ENCODE data around the gene GOLIM4.
"Not testable (repeated sequence)": the region's sequence is repeated elsewhere in the genome, so short reads cannot be mapped to it uniquely, and the experiment has no call there.

The GOLIM4 gene

DNA sequence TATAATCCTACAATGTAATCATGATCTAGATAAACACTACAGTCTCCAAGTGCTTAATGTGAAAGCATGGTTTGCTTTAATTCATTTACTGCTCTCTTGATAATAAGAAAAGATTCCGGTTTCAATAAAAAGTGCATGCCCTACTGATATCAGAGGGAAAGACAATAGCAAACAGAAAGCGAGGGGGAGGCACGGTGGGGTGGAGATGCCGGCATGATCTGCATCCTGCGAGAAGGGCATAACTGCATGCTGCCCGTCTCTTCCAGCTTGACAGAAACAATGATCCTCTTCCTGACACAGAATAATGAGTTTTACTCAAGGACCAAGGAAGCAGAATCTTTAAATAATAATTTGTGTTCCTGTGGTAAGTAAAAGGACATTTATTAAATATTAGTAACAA lies 51.7 kb downstream of the GOLIM4 start:
- no peak for DNase-seq

- peak; percentile 37 for DNase-seq
Measured at GRCh38 chr3:168040607-168041208, 55.0 kb downstream of the GOLIM4 start.

GRCh38 chr3:168037020-168037419 lies 58.7 kb downstream of the GOLIM4 start:
- DNase-seq = no peak

DNA sequence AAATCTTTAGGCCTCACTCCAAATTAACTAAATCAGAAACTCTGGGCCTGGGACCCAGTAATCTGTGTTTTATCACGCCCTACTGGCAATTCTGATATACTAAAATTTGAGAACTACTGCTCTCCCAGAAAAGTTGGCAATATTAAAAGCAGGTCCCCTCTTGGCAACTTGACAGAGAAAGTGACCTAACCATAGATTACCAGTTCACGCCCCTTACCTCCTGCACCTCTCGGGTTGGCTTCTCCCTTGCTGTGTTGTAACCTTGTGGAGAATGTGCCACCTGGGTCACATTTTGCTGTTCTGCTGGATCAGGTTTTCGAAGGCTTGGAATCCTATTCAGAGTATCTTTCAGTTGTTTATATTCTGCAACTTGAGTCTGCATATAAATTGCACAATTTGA lies 59.1 kb downstream of the GOLIM4 start:
- no peak for DNase-seq

DNA sequence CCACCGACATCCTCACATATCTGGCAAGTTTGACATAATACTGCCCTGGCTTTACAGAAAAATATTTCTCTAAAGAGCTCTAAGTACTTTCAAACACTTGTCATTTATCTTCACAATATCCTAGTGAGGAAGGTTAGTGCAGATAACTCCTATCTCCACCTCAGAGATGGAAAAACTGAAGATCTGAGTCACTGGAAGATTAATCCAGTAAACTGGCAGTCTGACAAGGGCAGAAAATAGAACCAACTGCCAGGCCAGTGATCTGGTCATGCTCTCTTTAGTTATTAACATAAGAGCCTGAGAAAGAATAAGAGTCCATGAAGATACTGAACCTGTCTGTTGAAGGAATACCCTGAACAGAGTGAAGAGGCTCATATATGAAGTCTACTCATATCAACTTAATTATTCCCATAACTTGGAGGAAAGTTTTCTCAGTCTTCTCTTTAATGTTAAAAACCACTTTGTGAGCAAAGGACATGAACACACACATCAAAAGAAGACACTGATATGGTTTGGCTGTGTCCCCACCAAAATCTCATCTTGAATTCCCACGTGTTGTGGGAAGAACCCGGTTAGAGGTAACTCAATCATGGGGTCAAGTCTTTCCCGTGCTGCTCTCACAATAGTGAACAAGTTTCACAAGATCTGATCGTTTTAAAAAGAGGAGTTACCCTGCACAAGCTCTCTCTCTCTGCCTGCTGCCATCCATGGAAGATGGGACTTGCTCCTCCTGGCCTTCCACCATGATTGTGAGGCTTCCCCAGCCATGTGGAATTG lies 61.4 kb downstream of the GOLIM4 start:
- DNase-seq = peak; percentile 35

DNA sequence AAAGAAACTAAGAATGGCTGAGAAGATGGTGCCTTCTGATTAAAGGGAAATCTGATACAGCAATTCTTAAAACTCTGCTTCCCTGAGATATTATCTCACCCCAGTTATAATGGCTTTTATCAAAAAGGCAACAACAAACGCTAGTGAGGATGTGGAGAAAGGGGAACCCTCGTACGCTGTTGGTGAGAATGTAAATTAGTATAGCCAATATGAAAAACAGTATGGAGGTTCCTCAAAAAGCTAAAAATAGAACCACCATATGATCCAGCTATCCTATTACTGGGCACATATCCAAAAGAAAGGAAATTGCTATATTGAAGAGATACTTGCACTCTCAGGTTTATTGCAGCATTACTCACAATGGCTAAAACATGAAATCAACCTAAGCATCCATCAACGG lies 65.1 kb downstream of the GOLIM4 start:
- DNase-seq = no peak

GRCh38 chr3:168029705-168030104 lies 66.0 kb downstream of the GOLIM4 start:
- DNase-seq = no peak

DNA sequence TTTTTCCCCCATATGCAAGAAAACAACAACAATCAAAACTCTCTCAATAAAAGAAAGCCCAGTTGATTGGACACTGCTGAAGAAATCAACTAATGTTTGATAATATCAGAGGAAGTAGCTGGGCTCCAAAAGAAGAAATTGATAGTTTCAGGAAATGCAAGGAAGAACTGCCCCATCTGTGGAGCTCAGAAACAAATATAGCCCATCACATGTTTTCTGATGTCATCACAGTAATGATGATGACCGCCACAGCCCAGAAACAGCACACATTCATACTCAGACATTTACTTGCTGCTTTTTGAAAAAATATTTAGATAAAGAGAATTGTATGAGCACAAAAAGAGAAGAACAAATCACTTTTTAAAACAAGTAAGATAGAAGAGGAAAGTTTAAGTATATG lies 67.6 kb downstream of the GOLIM4 start:
- no peak for DNase-seq

GRCh38 chr3:168026764-168027163 lies 69.0 kb downstream of the GOLIM4 start:
- no peak for DNase-seq

- DNase-seq = peak; percentile 2
Measured at GRCh38 chr3:168025076-168025475, 70.6 kb downstream of the GOLIM4 start.

DNA sequence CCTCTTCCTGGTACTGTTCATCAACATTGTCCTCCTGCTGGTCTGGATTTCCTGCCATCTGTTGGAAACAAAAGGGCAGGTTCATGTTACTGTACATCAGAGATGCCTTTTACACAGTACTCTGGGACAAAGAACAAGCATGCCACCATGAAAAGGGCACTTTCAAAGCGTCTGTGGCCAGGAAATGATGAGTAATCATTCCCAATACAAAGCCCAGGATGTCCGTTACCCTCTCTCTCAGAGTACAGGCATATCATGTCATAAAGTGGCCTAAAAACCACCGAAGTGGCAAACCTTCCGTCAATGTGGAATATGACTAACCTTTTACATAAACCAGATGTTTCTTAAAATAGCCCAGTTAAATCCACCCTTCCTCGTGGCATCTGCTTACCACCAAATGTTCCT lies 71.2 kb downstream of the GOLIM4 start:
- DNase-seq = peak; percentile 78

DNA sequence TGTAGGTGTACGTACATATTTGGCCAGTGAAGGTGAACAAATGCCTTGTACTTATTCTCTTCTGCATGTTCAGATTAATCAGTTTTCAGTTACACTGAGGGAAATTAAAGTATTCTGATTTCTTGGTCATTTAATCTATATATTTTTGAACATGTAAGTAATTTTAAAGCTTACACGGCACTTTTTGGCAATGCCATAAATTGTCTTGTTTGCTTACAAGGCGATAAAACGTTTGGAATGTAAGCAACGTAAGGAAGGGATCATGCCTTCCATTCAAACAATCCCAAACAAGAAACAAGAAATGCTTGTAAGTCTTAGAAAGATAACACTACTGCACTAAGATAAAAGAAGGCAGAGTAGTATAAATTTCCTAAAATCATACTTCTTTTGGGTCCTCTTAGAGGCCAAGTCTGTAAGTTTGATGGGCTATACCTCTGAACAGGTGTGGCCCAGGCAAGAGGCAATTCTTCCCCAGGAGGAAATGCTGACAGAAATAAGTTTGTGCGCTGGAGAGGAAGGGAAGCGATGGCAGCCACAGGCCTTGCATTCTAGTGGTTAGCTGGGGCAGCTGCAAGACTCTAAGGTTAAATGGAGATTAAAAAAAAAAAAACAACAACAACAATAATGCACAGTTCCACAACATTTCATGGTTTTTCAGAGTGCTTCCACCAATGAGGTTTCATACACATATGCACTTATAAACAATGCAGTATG lies 73.8 kb downstream of the GOLIM4 start:
- DNase-seq = no peak

- DNase-seq = not testable (repeated sequence)
Measured at GRCh38 chr3:168011280-168011679, 84.4 kb downstream of the GOLIM4 start.

DNA sequence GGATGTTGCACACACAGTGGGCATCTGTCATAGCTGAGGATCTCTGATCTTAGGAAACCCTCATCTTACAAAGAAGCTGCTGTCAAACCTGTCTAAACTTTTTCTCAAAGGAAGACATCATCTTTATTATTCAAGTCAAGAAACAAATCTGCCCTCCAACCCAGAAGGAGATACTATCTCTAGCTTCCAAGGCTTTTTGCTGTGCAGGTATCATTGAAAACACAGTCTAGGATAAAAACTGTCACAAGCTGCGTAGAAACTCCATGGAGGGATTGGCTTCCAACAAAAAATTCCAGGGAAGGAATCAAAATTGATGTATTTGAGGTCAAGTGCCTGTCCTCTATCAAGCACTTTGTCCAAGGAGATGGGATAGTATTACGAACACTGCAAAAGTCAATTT lies 89.1 kb downstream of the GOLIM4 start:
- no peak for DNase-seq

DNA sequence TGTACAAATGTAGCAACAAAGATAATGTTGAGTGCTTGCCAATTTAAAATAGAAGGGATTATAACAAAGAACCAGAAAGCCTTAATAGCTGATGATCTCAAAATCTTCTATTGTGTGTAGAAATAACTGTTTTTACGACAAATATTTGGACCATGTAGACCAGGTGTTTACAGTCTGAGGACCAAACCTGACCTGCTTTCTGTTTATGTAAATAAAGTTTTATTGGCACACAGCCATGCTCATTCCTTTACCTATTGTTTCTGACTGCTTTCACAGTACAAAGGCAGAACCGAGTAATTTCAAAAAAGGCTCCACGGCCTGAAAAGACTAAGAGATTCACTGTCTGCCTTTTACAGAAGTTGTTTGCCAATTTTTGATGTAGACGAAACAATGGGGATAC lies 91.8 kb downstream of the GOLIM4 start:
- no peak for DNase-seq

DNA sequence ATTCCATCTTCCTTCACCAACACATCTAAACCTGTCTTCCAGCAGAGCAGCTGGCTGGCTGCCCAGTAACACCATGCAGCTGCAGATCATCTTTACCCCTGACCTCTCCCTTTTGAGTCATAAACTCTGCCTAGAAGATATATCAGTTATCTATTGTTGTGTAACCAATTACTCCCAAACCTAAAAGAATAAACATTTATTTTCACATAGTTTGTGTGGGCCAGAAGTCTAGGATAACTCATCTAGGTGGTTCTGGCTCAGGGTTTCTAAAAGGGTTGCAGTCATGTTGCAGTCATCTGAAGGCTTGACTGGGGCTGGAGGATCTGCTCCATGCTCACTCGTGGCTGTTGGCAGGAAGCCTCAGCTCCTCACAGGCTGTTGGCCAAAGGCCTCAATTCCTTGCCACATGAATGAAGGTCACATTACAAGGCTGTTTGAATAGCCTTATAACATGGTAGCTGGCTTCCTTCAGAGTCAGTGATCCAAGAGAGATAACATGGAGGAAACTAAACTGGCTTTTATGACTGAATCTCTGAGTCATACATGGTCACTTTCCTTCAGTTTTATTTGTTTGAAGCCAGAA lies 92.8 kb downstream of the GOLIM4 start:
- DNase-seq = peak; percentile 21

DNA sequence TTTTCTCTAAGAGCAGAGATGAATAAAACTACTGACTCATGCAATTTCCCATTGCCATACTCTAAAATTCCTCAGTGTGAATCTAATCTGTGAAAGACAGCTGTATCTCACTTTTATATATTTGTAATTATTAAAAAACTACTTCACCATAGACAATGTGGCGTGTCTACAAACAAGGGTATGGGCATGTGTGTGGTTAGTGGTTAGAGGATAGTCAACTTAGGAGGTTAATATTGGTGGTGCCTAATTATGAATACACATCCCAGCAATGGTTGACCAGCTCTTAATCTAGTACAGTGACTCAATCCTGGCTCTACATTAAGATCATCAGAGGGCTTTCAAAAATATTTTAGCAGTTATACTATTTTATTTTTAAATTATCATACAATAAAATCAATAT lies 94.5 kb downstream of the GOLIM4 start:
- no peak for DNase-seq

- no peak for DNase-seq
Measured at GRCh38 chr3:167998253-167998652, 97.5 kb downstream of the GOLIM4 start.

- no peak for DNase-seq
Measured at GRCh38 chr3:167996514-167996913, 99.2 kb downstream of the GOLIM4 start.

DNA sequence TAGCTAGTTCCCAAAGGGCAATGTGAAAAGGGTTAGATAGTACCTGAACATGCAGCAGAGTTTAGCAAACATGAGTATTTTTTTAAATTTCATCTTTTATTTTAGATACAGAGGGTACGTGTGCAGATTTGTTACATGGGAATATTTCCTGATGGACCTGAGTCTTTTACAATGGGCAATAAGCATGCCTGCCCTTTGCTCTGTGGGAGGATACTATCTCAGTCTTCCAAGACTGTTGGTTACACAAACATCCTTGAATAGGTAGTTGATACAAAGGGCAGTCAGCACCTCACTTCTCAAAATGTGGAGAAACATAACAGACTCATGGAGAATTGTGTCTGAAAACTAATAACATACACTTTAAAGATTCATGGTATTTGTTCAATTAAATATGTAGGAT lies 103.3 kb downstream of the GOLIM4 start:
- DNase-seq = no peak

- no peak for DNase-seq
Measured at GRCh38 chr3:167991213-167991612, 104.5 kb downstream of the GOLIM4 start.

DNA sequence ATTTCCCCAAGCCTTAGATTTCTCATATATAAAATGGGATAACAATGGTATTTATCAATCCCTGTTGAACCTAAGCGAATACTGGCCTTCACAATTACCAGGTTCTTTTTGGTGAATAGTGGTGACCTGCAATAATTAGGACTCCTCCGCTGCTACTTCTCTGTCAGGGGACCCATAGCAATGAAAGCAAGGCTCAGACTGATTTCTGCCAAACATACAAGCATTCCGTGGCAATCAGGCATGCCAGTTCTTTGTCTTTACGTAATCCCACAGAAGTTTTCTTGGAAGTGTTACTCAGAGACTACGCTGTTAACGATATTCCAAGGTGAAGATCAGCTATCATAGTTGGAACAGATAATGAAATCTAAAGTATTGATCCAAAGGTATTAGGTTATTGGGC lies 105.7 kb downstream of the GOLIM4 start:
- DNase-seq = no peak

- no peak for DNase-seq
Measured at GRCh38 chr3:167989066-167989465, 106.7 kb downstream of the GOLIM4 start.

DNA sequence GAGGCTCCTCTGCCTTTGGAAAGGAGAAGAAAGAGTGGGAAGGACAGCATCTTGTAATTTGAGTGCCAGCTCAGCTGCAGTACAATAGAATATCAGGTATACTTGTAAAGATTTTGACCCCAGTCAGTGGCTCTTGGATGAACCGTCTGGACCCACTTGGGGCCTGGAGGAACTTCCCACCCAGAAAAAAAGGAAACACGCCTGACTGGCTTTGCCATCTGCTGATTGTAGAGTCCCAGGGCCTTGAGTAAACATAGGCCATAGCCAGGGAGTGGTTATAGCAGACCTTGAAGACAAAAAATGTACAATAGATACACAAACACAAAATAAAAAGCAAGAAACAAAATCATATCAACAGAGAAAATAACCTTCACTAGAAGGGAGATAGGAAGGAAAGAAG lies 112.1 kb downstream of the GOLIM4 start:
- no peak for DNase-seq

Measured in EL (cell line).